A549 treated with AZD9567 at 1 μM for 4 hours (cell line): Measurements from ENCODE around the gene GID4. TPM values are rescaled to one million over a fixed set of nuclear protein-coding genes. Genes with fewer than 3 reads are reported as not detected.

Source experiments
- total RNA-seq: library from RNA; stranded (reverse); fragments of 200-300 nt; extraction: Qiagen RNA extraction; gene quantifications from 5 replicates; pipeline ENCODE4 v1.2.3, GENCODE V29; 2022; ENCODE audit not compliant: insufficient read depth

Gene GID4
- total RNA-seq = 7.8 to 11.8 TPM (median 10.2 TPM) in 5 replicates

GRCh38 chr17:18038861-18039534, at the start of gene GID4, which contains the start of gene ATPAF2:
Gene GID4 (plus strand): TSS chr17:18039408. CDS start chr17:18039465, 57 bp downstream.
Gene ATPAF2 (minus strand): TSS chr17:18039168. CDS start chr17:18039013, 155 bp downstream.

GRCh38 chr17:18087610-18088491, 48.6 kb downstream of the GID4 start, which contains the start of gene DRG2:
Gene DRG2 (plus strand): TSS chr17:18087948. CDS start chr17:18088024, 76 bp downstream.

GRCh38 chr17:18108401-18109312, 69.4 kb downstream of the GID4 start, which contains the start of gene MYO15A:
Gene MYO15A (plus strand): TSS chr17:18108756. CDS start chr17:18118801, 10,045 bp downstream.

Other genes with a start within 250 kb of the GID4 start
- 45.5 to 82.2 TPM (median 77.3 TPM) in 5 replicates for gene SREBF1, start 202.4 kb upstream of the GID4 start, total RNA-seq
- 18.7 to 22.0 TPM (median 20.2 TPM) in 5 replicates for gene TOM1L2, start 67.0 kb upstream of the GID4 start, total RNA-seq
- gene DRC3, start 66.5 kb upstream of the GID4 start, total RNA-seq = 1.6 to 2.4 TPM (median 1.8 TPM) in 4 of 5 replicates, not detected in the other
- 26.8 to 31.6 TPM (median 29.2 TPM) in 5 replicates for gene ATPAF2, start 240 bp upstream of the GID4 start, total RNA-seq
- gene DRG2, start 48.5 kb downstream of the GID4 start, total RNA-seq = 49.2 to 63.9 TPM (median 52.7 TPM) in 5 replicates
- gene MYO15A, start 69.3 kb downstream of the GID4 start, total RNA-seq = 0.22 to 0.37 TPM (median 0.30 TPM) in 4 of 5 replicates, not detected in the other
- 45.9 to 58.9 TPM (median 47.2 TPM) in 5 replicates for gene ALKBH5, start 144.4 kb downstream of the GID4 start, total RNA-seq
- gene LLGL1, start 186.2 kb downstream of the GID4 start, total RNA-seq = 13.6 to 18.4 TPM (median 16.7 TPM) in 5 replicates
- 258 to 319 TPM (median 265 TPM) in 5 replicates for gene FLII, start 219.3 kb downstream of the GID4 start, total RNA-seq
- 7.8 to 12.3 TPM (median 11.3 TPM) in 5 replicates for gene MIEF2, start 221.3 kb downstream of the GID4 start, total RNA-seq